H9 (cell line): ENCODE measurements around the gene DLG2. TPM values are rescaled to one million over a fixed set of nuclear protein-coding genes. Genes with fewer than 3 reads are reported as not detected.

Experiments
- DNase-seq: peaks from one replicate; pipeline ENCODE4 v3.0.0-alpha.2; 2017
- H2AFZ ChIP-seq: one replicate; pipeline ENCODE4 v1.6.1; 2013; ENCODE audit warnings: mild to moderate bottlenecking, low read length, control low read depth, moderate library complexity
- H2AK5ac ChIP-seq: 2 replicates; pipeline ENCODE4 v1.6.1; 2013; ENCODE audit warnings: low read length, control low read depth, mixed read lengths; ENCODE audit not compliant: insufficient read length
- H2BK120ac ChIP-seq: one replicate; pipeline ENCODE4 v1.6.1; 2013; ENCODE audit warnings: low read depth, mild to moderate bottlenecking, low read length, control low read depth, inconsistent platforms; ENCODE audit not compliant: poor library complexity, severe bottlenecking
- H2BK12ac ChIP-seq: 2 replicates; pipeline ENCODE4 v1.6.1; 2013; ENCODE audit warnings: low read length, control low read depth, mixed read lengths, low read depth; ENCODE audit not compliant: insufficient read length
- H2BK15ac ChIP-seq: 2 replicates; pipeline ENCODE4 v1.6.1; 2013; ENCODE audit warnings: low read depth, low read length, control low read depth
- H2BK20ac ChIP-seq: one replicate; pipeline ENCODE4 v1.6.1; 2013; ENCODE audit warnings: low read depth, mild to moderate bottlenecking, low read length, control low read depth, inconsistent platforms; ENCODE audit not compliant: poor library complexity, severe bottlenecking
- H2BK5ac ChIP-seq: 2 replicates; pipeline ENCODE4 v1.6.1; 2013; ENCODE audit warnings: low read length, control low read depth, mixed read lengths; ENCODE audit not compliant: insufficient read length
- H3K14ac ChIP-seq: 2 replicates; pipeline ENCODE4 v1.6.1; 2013; ENCODE audit warnings: low read length, control low read depth; ENCODE audit not compliant: insufficient read depth
- H3K18ac ChIP-seq: 2 replicates; pipeline ENCODE4 v1.6.1; 2013; ENCODE audit warnings: low read depth, mild to moderate bottlenecking, mixed read lengths, low read length, control low read depth; ENCODE audit not compliant: insufficient read length
- H3K23ac ChIP-seq: 2 replicates; pipeline ENCODE4 v1.6.1; 2013; ENCODE audit warnings: low read length, control low read depth, mixed read lengths, low read depth; ENCODE audit not compliant: insufficient read length
- H3K23me2 ChIP-seq: 2 replicates; pipeline ENCODE4 v1.6.1; 2013; ENCODE audit warnings: low read depth, mild to moderate bottlenecking, mixed read lengths, low read length, control low read depth; ENCODE audit not compliant: insufficient read length, poor library complexity, severe bottlenecking
- H3K27ac ChIP-seq: 2 replicates; pipeline ENCODE4 v1.5.1; 2013; ENCODE audit warnings: low read length, control low read depth, mixed read lengths, low read depth; ENCODE audit not compliant: insufficient read length
- H3K27me3 ChIP-seq: 2 replicates; pipeline ENCODE4 v1.6.1; 2013; ENCODE audit warnings: low read length, control low read depth, inconsistent platforms; ENCODE audit not compliant: insufficient read depth
- H3K4ac ChIP-seq: 2 replicates; pipeline ENCODE4 v1.6.1; 2013; ENCODE audit warnings: low read depth, mild to moderate bottlenecking, control low read depth, inconsistent platforms, low read length, moderate library complexity
- H3K4me1 ChIP-seq: 2 replicates; pipeline ENCODE4 v1.6.1; 2013; ENCODE audit warnings: low read length, control low read depth, inconsistent platforms; ENCODE audit not compliant: insufficient read depth
- H3K4me2 ChIP-seq: 2 replicates; pipeline ENCODE4 v1.6.1; 2013; ENCODE audit warnings: low read length, control low read depth, mixed read lengths; ENCODE audit not compliant: insufficient read length, insufficient read depth
- H3K56ac ChIP-seq: 2 replicates; pipeline ENCODE4 v1.6.1; 2013; ENCODE audit warnings: low read depth, mild to moderate bottlenecking, mixed read lengths, low read length, control low read depth; ENCODE audit not compliant: insufficient read length
- H3K79me1 ChIP-seq: 2 replicates; pipeline ENCODE4 v1.6.1; 2013; ENCODE audit warnings: low read depth, mild to moderate bottlenecking, moderate library complexity, low read length, control low read depth, inconsistent platforms; ENCODE audit not compliant: insufficient read depth, poor library complexity, severe bottlenecking
- H3K79me2 ChIP-seq: 2 replicates; pipeline ENCODE4 v1.6.1; 2013; ENCODE audit warnings: low read length, control low read depth, inconsistent platforms; ENCODE audit not compliant: insufficient read depth
- H3K9ac ChIP-seq: 2 replicates; pipeline ENCODE4 v1.6.1; 2013; ENCODE audit warnings: low read length, control low read depth, mixed read lengths; ENCODE audit not compliant: insufficient read length; ENCODE audit errors: extremely low read depth
- H3K9me3 ChIP-seq: one replicate; pipeline ENCODE4 v1.6.1; 2013; ENCODE audit warnings: low read depth, low read length, inconsistent platforms; ENCODE audit not compliant: control insufficient read depth
- H3T11ph ChIP-seq: one replicate; pipeline ENCODE4 v1.6.1; 2013; ENCODE audit warnings: mild to moderate bottlenecking, low read length, control low read depth, inconsistent platforms
- H4K20me1 ChIP-seq: one replicate; pipeline ENCODE4 v1.6.1; 2013; ENCODE audit not compliant: control insufficient read depth, insufficient read length, insufficient read depth
- H4K5ac ChIP-seq: 2 replicates; pipeline ENCODE4 v1.6.1; 2013; ENCODE audit warnings: low read depth, mild to moderate bottlenecking, mixed read lengths, low read length, control low read depth; ENCODE audit not compliant: insufficient read length
- H4K8ac ChIP-seq: replicated peaks from 2 replicates; pipeline ENCODE4 v1.6.1; 2013; ENCODE audit warnings: low read length, control low read depth, mixed read lengths, low read depth; ENCODE audit not compliant: insufficient read length
- H4K91ac ChIP-seq: 2 replicates; pipeline ENCODE4 v1.6.1; 2013; ENCODE audit warnings: low read depth, mild to moderate bottlenecking, moderate library complexity, mixed read lengths, low read length, control low read depth; ENCODE audit not compliant: insufficient read length
- H3K27ac Mint-ChIP-seq, 3 experiments: 2 replicates in 2 of 3; 3 replicates in 1 of 3; pipeline ENCODE4 v1.8.0; 2020 to 2021; ENCODE audit warnings: mixed read lengths in 3 of 3, mild to moderate bottlenecking in 1 of 3, moderate library complexity in 1 of 3
- H3K27me3 Mint-ChIP-seq: 2 replicates; pipeline ENCODE4 v1.8.0; 2021; ENCODE audit warnings: low read depth, mild to moderate bottlenecking, moderate library complexity, mixed read lengths
- H3K36me3 Mint-ChIP-seq, 3 experiments: 2 replicates in 2 of 3; 3 replicates in 1 of 3; pipeline ENCODE4 v1.8.0; 2020 to 2021; ENCODE audit warnings: low read depth in 3 of 3, mixed read lengths in 3 of 3; ENCODE audit not compliant: insufficient read depth in 1 of 3
- H3K4me1 Mint-ChIP-seq, 2 experiments: 2 replicates each; pipeline ENCODE4 v1.8.0; 2020; ENCODE audit warnings: mixed read lengths in 2 of 2
- H3K4me3 Mint-ChIP-seq, 2 experiments: 2 replicates in 1 of 2; 3 replicates in 1 of 2; pipeline ENCODE4 v1.8.0; 2020 to 2021; ENCODE audit warnings: mild to moderate bottlenecking in 2 of 2, mixed read lengths in 2 of 2, moderate library complexity in 1 of 2
- H3K9me3 Mint-ChIP-seq, 2 experiments: 2 replicates in 1 of 2; 3 replicates in 1 of 2; pipeline ENCODE4 v1.8.0; 2020; ENCODE audit warnings: mild to moderate bottlenecking in 2 of 2, mixed read lengths in 2 of 2, moderate library complexity in 1 of 2
- CTCF ChIP-seq: fragments of 200-600 bp; sonication (generic); conservative IDR thresholded peaks from 3 replicates; pipeline ENCODE4 v1.8.0; 2021; ENCODE audit warnings: antibody characterized with exemption, mild to moderate bottlenecking
- WGBS: extraction: QIAGEN DNeasy Blood & Tissue Kit; methylation state at CpG from one replicate; pipeline ENCODE4 v1.1.7; 2013; ENCODE audit warnings: missing lambda C conversion rate, low lambda C conversion rate, mixed read lengths; ENCODE audit not compliant: insufficient read length; ENCODE audit errors: extremely low coverage; 5-methylcytosine and 5-hydroxymethylcytosine counted together
- total RNA-seq: library from RNA; stranded (reverse); gene quantifications from 2 replicates; pipeline ENCODE4 v1.2.1, GENCODE V29; 2021

Gene DLG2
- total RNA-seq, 1 experiment from 2014 or later = 8.0 TPM

- H3K4me2 ChIP-seq = no peak overlapping the region
- no peaks in the 10 kb centered on the region for H3K27me3 Mint-ChIP-seq
- no peak overlapping the region for H3K4me3 Mint-ChIP-seq
- no peak overlapping the region for H3K56ac ChIP-seq
- no peak overlapping the region for H2BK120ac ChIP-seq
- H3K9me3 ChIP-seq = no peaks in the 10 kb centered on the region
- no peak overlapping the region for H2BK12ac ChIP-seq
- H3K27ac Mint-ChIP-seq = no peak overlapping the region
- peak overlapping the region; percentile 35 for H2BK5ac ChIP-seq
- no peak overlapping the region for H4K5ac ChIP-seq
- no peak overlapping the region for H2AK5ac ChIP-seq
- H3K23me2 ChIP-seq = no peaks in the 10 kb centered on the region
- no peak overlapping the region for H3K23ac ChIP-seq
- no peak overlapping the region for H3T11ph ChIP-seq
- H3K4ac ChIP-seq = no peak overlapping the region
- H4K8ac ChIP-seq = no peak overlapping the region
- no peak overlapping the region for H2AFZ ChIP-seq
- H3K27me3 ChIP-seq = no peaks in the 10 kb centered on the region
- no peaks in the 10 kb centered on the region for H3K4me1 ChIP-seq
- no peak overlapping the region for H3K14ac ChIP-seq
- no peaks in the 10 kb centered on the region for H4K20me1 ChIP-seq
- no peak overlapping the region for H2BK20ac ChIP-seq
- no CpG with 5 or more reads among the region's 8 CpGs for WGBS
- DNase-seq = no peak
- no peak overlapping the region for H2BK15ac ChIP-seq
- H3K27ac ChIP-seq = no peak overlapping the region
- H3K9me3 Mint-ChIP-seq = no peaks in the 10 kb centered on the region
- no peaks in the 10 kb centered on the region for H3K79me2 ChIP-seq
- H3K36me3 Mint-ChIP-seq = no peaks in the 10 kb centered on the region
- TF ChIP-seq CTCF = no peak
- no peak overlapping the region for H3K9ac ChIP-seq
- no peaks in the 10 kb centered on the region for H3K79me1 ChIP-seq
- no peak overlapping the region for H3K18ac ChIP-seq
- H4K91ac ChIP-seq = no peak overlapping the region
- no peaks in the 10 kb centered on the region for H3K4me1 Mint-ChIP-seq
Observed at GRCh38 chr11:84795698-84796097, 831.4 kb downstream of the DLG2 start.
